A549 (cell line): ENCODE measurements around the gene ITPR3. TPM values are rescaled to one million over a fixed set of nuclear protein-coding genes. Genes with fewer than 3 reads are reported as not detected.

Experiments
- ATAC-seq, 2 experiments: fragments of 200-7000 bp in 1 of 2; fragments of >200 bp in 1 of 2; cut with Nextera tagmentation in 1 of 2; cut with Tn5 transposase in 1 of 2; 3 replicates each; pipeline versions ENCODE4 v1.8.0 to v1.9.1; 2018 to 2020; ENCODE audit warnings: mild to moderate bottlenecking in 1 of 2, moderate library complexity in 1 of 2
- CTCF ChIA-PET: fragments of 300-600 bp; sonication (Branson Sonifier 250); formaldehyde crosslinking; extraction: SDS; loops from one replicate; lab custom pipeline; 2021; ENCODE audit warnings: antibody characterized with exemption, inconsistent platforms; lab: Yijun Ruan, JAX
- POLR2A ChIA-PET: fragments of 350-600 bp; formaldehyde crosslinking; extraction: SDS; loops from one replicate; lab custom pipeline; 2021; ENCODE audit warnings: antibody characterized with exemption, inconsistent platforms; lab: Yijun Ruan, JAX
- DNase-seq, 2 experiments: peaks; one replicate each; pipeline versions ENCODE4 v3.0.0 to v3.0.0-alpha.2; 2011 to 2016; ENCODE audit warnings: low read depth in 1 of 2, low spot score in 1 of 2
- FAIRE-seq: peaks from 2 replicates; lab custom pipeline; 2011; peaks lifted over from hg19 to GRCh38; lab: Jason Lieb, UNC
- H3K27ac ChIP-seq, 2 experiments: fragments of >200 bp; sonication (Bioruptor Twin); formaldehyde crosslinking; 3 replicates each; pipeline ENCODE4 v1.5.1; 2016 to 2017
- H3K4me1 ChIP-seq: fragments of >200 bp; sonication (Bioruptor Twin); formaldehyde crosslinking; 3 replicates; pipeline ENCODE4 v1.6.1; 2016
- H3K4me2 ChIP-seq: fragments of >200 bp; sonication (Bioruptor Twin); formaldehyde crosslinking; 3 replicates; pipeline ENCODE4 v1.6.1; 2016
- H3K4me3 ChIP-seq: fragments of >200 bp; sonication (Bioruptor Twin); formaldehyde crosslinking; 3 replicates; pipeline ENCODE4 v1.5.1; 2016
- H3K9me3 ChIP-seq: fragments of >200 bp; sonication (Bioruptor Twin); formaldehyde crosslinking; 3 replicates; pipeline ENCODE4 v1.6.1; 2016
- BCL3 ChIP-seq: fragments of >200 bp; sonication (Bioruptor Twin); formaldehyde crosslinking; IDR thresholded peaks from 3 replicates; pipeline ENCODE4 v1.6.1; 2016
- BHLHE40 ChIP-seq: IDR thresholded peaks from 2 replicates; pipeline ENCODE4 v1.6.1; 2012; ENCODE audit warnings: low read depth, low read length, inconsistent platforms
- CEBPB ChIP-seq, 2 experiments: fragments of >200 bp in 1 of 2; sonication (Bioruptor Twin) in 1 of 2; formaldehyde crosslinking in 1 of 2; IDR thresholded peaks; 2 replicates each; pipeline ENCODE4 v1.6.1; 2012 to 2016
- CTCF ChIP-seq: fragments of >200 bp; sonication (Bioruptor Twin); formaldehyde crosslinking; IDR thresholded peaks from 3 replicates; pipeline ENCODE4 v1.5.1; 2016
- EHF ChIP-seq: fragments of 250-450 bp; sonication (Bioruptor Pico); IDR thresholded peaks from 2 replicates; pipeline ENCODE4 v1.5.0; 2020; ENCODE audit warnings: mild to moderate bottlenecking
- ELK1 ChIP-seq: fragments of 150-350 bp; IDR thresholded peaks from 2 replicates; pipeline ENCODE4 v1.6.1; 2014; ENCODE audit warnings: low read depth, mild to moderate bottlenecking, low read length
- EP300 ChIP-seq, 2 experiments: fragments of >200 bp; sonication (Bioruptor Twin); formaldehyde crosslinking; IDR thresholded peaks; 2 replicates in 1 of 2; 3 replicates in 1 of 2; pipeline ENCODE4 v1.6.1; 2016 to 2017
- FOSB ChIP-seq: fragments of 250-450 bp; sonication (Bioruptor Pico); IDR thresholded peaks from 2 replicates; pipeline ENCODE4 v1.5.0; 2020; ENCODE audit warnings: mild to moderate bottlenecking, moderate library complexity
- FOXS1 ChIP-seq: fragments of 250-450 bp; sonication (Bioruptor Pico); IDR thresholded peaks from 2 replicates; pipeline ENCODE4 v1.5.0; 2020; ENCODE audit warnings: mild to moderate bottlenecking, moderate library complexity
- HES2 ChIP-seq: fragments of >200 bp; sonication (Bioruptor Twin); formaldehyde crosslinking; IDR thresholded peaks from 2 replicates; pipeline ENCODE4 v1.6.1; 2016
- HEYL ChIP-seq: fragments of 250-450 bp; sonication (Bioruptor Pico); IDR thresholded peaks from 2 replicates; pipeline ENCODE4 v1.8.0; 2021; ENCODE audit warnings: mild to moderate bottlenecking, moderate library complexity
- JUNB ChIP-seq: fragments of >200 bp; sonication (Bioruptor Twin); formaldehyde crosslinking; IDR thresholded peaks from 2 replicates; pipeline ENCODE4 v1.6.1; 2016
- KDM5A ChIP-seq: fragments of 200-600 bp; sonication (generic); IDR thresholded peaks from 2 replicates; pipeline ENCODE4 v1.6.1; 2016; ENCODE audit warnings: antibody characterized with exemption, mild to moderate bottlenecking
- MAX ChIP-seq: IDR thresholded peaks from 2 replicates; pipeline ENCODE4 v1.6.1; 2012
- MYC ChIP-seq: IDR thresholded peaks from 2 replicates; pipeline ENCODE4 v1.6.1; 2012; ENCODE audit warnings: mild to moderate bottlenecking, inconsistent platforms, low read length, improper control_type of control experiment, borderline replicate concordance
- NFE2L2 ChIP-seq: fragments of 150-350 bp; conservative IDR thresholded peaks from 2 replicates; pipeline ENCODE4 v1.6.1; 2014; ENCODE audit warnings: low read length
- NPAS2 ChIP-seq: fragments of 250-450 bp; sonication (Bioruptor Pico); IDR thresholded peaks from 2 replicates; pipeline ENCODE4 v1.8.0; 2022; ENCODE audit warnings: mild to moderate bottlenecking, moderate library complexity, borderline replicate concordance
- NR3C1 ChIP-seq: fragments of >200 bp; sonication (Bioruptor Twin); formaldehyde crosslinking; IDR thresholded peaks from 3 replicates; pipeline ENCODE4 v1.6.1; 2017
- PBX3 ChIP-seq: IDR thresholded peaks from 2 replicates; pipeline ENCODE4 v1.6.1; 2012
- PHF8 ChIP-seq: fragments of 200-600 bp; sonication (generic); IDR thresholded peaks from 2 replicates; pipeline ENCODE4 v1.6.1; 2016; ENCODE audit warnings: low read depth, mild to moderate bottlenecking, antibody characterized with exemption, moderate library complexity, borderline replicate concordance
- POLR2A ChIP-seq: IDR thresholded peaks from 2 replicates; pipeline ENCODE4 v1.6.1; 2012; ENCODE audit warnings: mild to moderate bottlenecking, low read length
- POLR2AphosphoS2 ChIP-seq: conservative IDR thresholded peaks from 2 replicates; pipeline ENCODE4 v1.6.1; 2012; ENCODE audit warnings: low read length, improper control_type of control experiment, inconsistent platforms
- RFX5 ChIP-seq: fragments of 450-650 bp; IDR thresholded peaks from 2 replicates; pipeline ENCODE4 v1.7.1; 2014; ENCODE audit warnings: antibody characterized with exemption, mild to moderate bottlenecking, moderate library complexity
- TFCP2L1 ChIP-seq: fragments of 250-450 bp; sonication (Bioruptor Pico); IDR thresholded peaks from 2 replicates; pipeline ENCODE4 v1.5.0; 2021; ENCODE audit warnings: mild to moderate bottlenecking
- TP53 ChIP-seq: fragments of 250-450 bp; sonication (Bioruptor Pico); IDR thresholded peaks from 2 replicates; pipeline ENCODE4 v1.5.0; 2021; ENCODE audit warnings: mild to moderate bottlenecking, moderate library complexity
- USF2 ChIP-seq: fragments of 450-650 bp; IDR thresholded peaks from 2 replicates; pipeline ENCODE4 v1.6.1; 2014; ENCODE audit warnings: antibody characterized with exemption
- ZNF302 ChIP-seq: fragments of 250-450 bp; sonication (Bioruptor Pico); IDR thresholded peaks from 2 replicates; pipeline ENCODE4 v1.9.0; 2021; ENCODE audit warnings: inconsistent platforms, mild to moderate bottlenecking, moderate library complexity
- ZSCAN20 ChIP-seq: fragments of 250-450 bp; sonication (Bioruptor Pico); IDR thresholded peaks from 2 replicates; pipeline ENCODE4 v1.8.0; 2022; ENCODE audit warnings: mild to moderate bottlenecking, moderate library complexity
- WGBS: methylation state at CpG from one replicate; pipeline ENCODE4 v1.1.6; 2017; ENCODE audit errors: missing lambda C conversion rate; 5-methylcytosine and 5-hydroxymethylcytosine counted together
- polyA plus RNA-seq, 4 experiments: library from polyadenylated mRNA; depleted of rRNA in 3 of 4; stranded (reverse); fragments of >200 nt; fragmentation: RNase III in 1 of 4; extraction: RNeasy Plus Mini Kit Qiagen cat#74134 plus additional on column Dnase treatment in 1 of 4; gene quantifications; 2 replicates in 3 of 4; 3 replicates in 1 of 4; pipeline ENCODE4 v1.2.3, GENCODE V29; 2011 to 2017

ITPR3 gene
- polyA plus RNA-seq, 2 of the 4 experiments (the other 2 are of a cell fraction), result 17.6 to 20.8 TPM

GRCh38 chr6:33727126-33727525 is 106.0 kb downstream of the ITPR3 start:
- H3K4me3 ChIP-seq, result no peak overlapping the region
- H3K27ac ChIP-seq, result no peak overlapping the region
- no peaks in the 10 kb centered on the region for H3K9me3 ChIP-seq
- no peak overlapping the region for H3K4me2 ChIP-seq
- no peak for DNase-seq
- no peak for ATAC-seq
- POLR2A ChIA-PET, result no interaction called here
- no peak for FAIRE-seq
- WGBS, result 79% methylated on average over 2 of the region's 7 CpGs
- TF ChIP-seq ZNF302 (no peak), FOXS1 (no peak), FOSB (no peak), BHLHE40 (no peak), EHF (no peak), USF2 (no peak), POLR2AphosphoS2 (no peak), HEYL (CRISPR knock-in tag) (no peak), ELK1 (no peak), PBX3 (no peak), TFCP2L1 (CRISPR knock-in tag) (no peak), POLR2A (no peak), ZSCAN20 (CRISPR knock-in tag) (no peak), NPAS2 (CRISPR knock-in tag) (no peak), CEBPB (IDR thresholded peaks at IDR 0.05) (no peak), MYC (no peak), EP300 (IDR thresholded peaks at IDR 0.05) (no peak), TP53 (CRISPR knock-in tag) (no peak), KDM5A (no peak)
- CTCF ChIA-PET, result interaction anchor here (1.1 to 3.6 kb wide), 4 partner anchors 13 to 148 kb away, joined by 3 to 16 read pairs (median 4); partner anchors contain the start of gene UQCC2
- no peaks in the 10 kb centered on the region for H3K4me1 ChIP-seq

- ATAC-seq (no peak), FAIRE-seq (no peak), DNase-seq (no peak)
- WGBS, result 72% methylated on average over 5 of the region's 11 CpGs
- no peak overlapping the region for H3K4me3 ChIP-seq
- no peaks in the 10 kb centered on the region for H3K9me3 ChIP-seq
- H3K27ac ChIP-seq, result no peak overlapping the region
- no peak overlapping the region for H3K4me2 ChIP-seq
- CTCF ChIA-PET, result interaction anchor here (1.0 to 3.6 kb wide), 5 partner anchors 12 to 43 kb away, joined by 3 to 16 read pairs (median 4); partner anchors contain the start of gene UQCC2
- H3K4me1 ChIP-seq, result no peaks in the 10 kb centered on the region
- POLR2A ChIA-PET, result no interaction called here
- TF ChIP-seq HES2 (no peak), MYC (no peak), MAX (no peak), NR3C1 (no peak), ELK1 (no peak), EP300 (IDR thresholded peaks at IDR 0.05) (no peak), RFX5 (no peak), CTCF (no peak), BCL3 (no peak), PHF8 (no peak), PBX3 (no peak), NFE2L2 (no peak), USF2 (no peak), JUNB (no peak)
Observed at GRCh38 chr6:33727932-33728331, 106.8 kb downstream of the ITPR3 start.
